H9 (cell line): ENCODE results near the gene RNF103. TPM values are rescaled to one million over a fixed set of nuclear protein-coding genes. Genes with fewer than 3 reads are reported as not detected.

Experiments
- DNase-seq: peaks from one replicate; pipeline ENCODE4 v3.0.0-alpha.2; 2017
- H2AFZ ChIP-seq: one replicate; pipeline ENCODE4 v1.6.1; 2013; ENCODE audit warnings: mild to moderate bottlenecking, low read length, control low read depth, moderate library complexity
- H2AK5ac ChIP-seq: 2 replicates; pipeline ENCODE4 v1.6.1; 2013; ENCODE audit warnings: low read length, control low read depth, mixed read lengths; ENCODE audit not compliant: insufficient read length
- H2BK120ac ChIP-seq: one replicate; pipeline ENCODE4 v1.6.1; 2013; ENCODE audit warnings: low read depth, mild to moderate bottlenecking, low read length, control low read depth, inconsistent platforms; ENCODE audit not compliant: poor library complexity, severe bottlenecking
- H2BK12ac ChIP-seq: 2 replicates; pipeline ENCODE4 v1.6.1; 2013; ENCODE audit warnings: low read length, control low read depth, mixed read lengths, low read depth; ENCODE audit not compliant: insufficient read length
- H2BK15ac ChIP-seq: 2 replicates; pipeline ENCODE4 v1.6.1; 2013; ENCODE audit warnings: low read depth, low read length, control low read depth
- H2BK20ac ChIP-seq: one replicate; pipeline ENCODE4 v1.6.1; 2013; ENCODE audit warnings: low read depth, mild to moderate bottlenecking, low read length, control low read depth, inconsistent platforms; ENCODE audit not compliant: poor library complexity, severe bottlenecking
- H2BK5ac ChIP-seq: 2 replicates; pipeline ENCODE4 v1.6.1; 2013; ENCODE audit warnings: low read length, control low read depth, mixed read lengths; ENCODE audit not compliant: insufficient read length
- H3K14ac ChIP-seq: 2 replicates; pipeline ENCODE4 v1.6.1; 2013; ENCODE audit warnings: low read length, control low read depth; ENCODE audit not compliant: insufficient read depth
- H3K18ac ChIP-seq: 2 replicates; pipeline ENCODE4 v1.6.1; 2013; ENCODE audit warnings: low read depth, mild to moderate bottlenecking, mixed read lengths, low read length, control low read depth; ENCODE audit not compliant: insufficient read length
- H3K23ac ChIP-seq: 2 replicates; pipeline ENCODE4 v1.6.1; 2013; ENCODE audit warnings: low read length, control low read depth, mixed read lengths, low read depth; ENCODE audit not compliant: insufficient read length
- H3K23me2 ChIP-seq: 2 replicates; pipeline ENCODE4 v1.6.1; 2013; ENCODE audit warnings: low read depth, mild to moderate bottlenecking, mixed read lengths, low read length, control low read depth; ENCODE audit not compliant: insufficient read length, poor library complexity, severe bottlenecking
- H3K27ac ChIP-seq: 2 replicates; pipeline ENCODE4 v1.5.1; 2013; ENCODE audit warnings: low read length, control low read depth, mixed read lengths, low read depth; ENCODE audit not compliant: insufficient read length
- H3K27me3 ChIP-seq: 2 replicates; pipeline ENCODE4 v1.6.1; 2013; ENCODE audit warnings: low read length, control low read depth, inconsistent platforms; ENCODE audit not compliant: insufficient read depth
- H3K4ac ChIP-seq: 2 replicates; pipeline ENCODE4 v1.6.1; 2013; ENCODE audit warnings: low read depth, mild to moderate bottlenecking, control low read depth, inconsistent platforms, low read length, moderate library complexity
- H3K4me1 ChIP-seq: 2 replicates; pipeline ENCODE4 v1.6.1; 2013; ENCODE audit warnings: low read length, control low read depth, inconsistent platforms; ENCODE audit not compliant: insufficient read depth
- H3K4me2 ChIP-seq: 2 replicates; pipeline ENCODE4 v1.6.1; 2013; ENCODE audit warnings: low read length, control low read depth, mixed read lengths; ENCODE audit not compliant: insufficient read length, insufficient read depth
- H3K56ac ChIP-seq: 2 replicates; pipeline ENCODE4 v1.6.1; 2013; ENCODE audit warnings: low read depth, mild to moderate bottlenecking, mixed read lengths, low read length, control low read depth; ENCODE audit not compliant: insufficient read length
- H3K79me1 ChIP-seq: 2 replicates; pipeline ENCODE4 v1.6.1; 2013; ENCODE audit warnings: low read depth, mild to moderate bottlenecking, moderate library complexity, low read length, control low read depth, inconsistent platforms; ENCODE audit not compliant: insufficient read depth, poor library complexity, severe bottlenecking
- H3K79me2 ChIP-seq: 2 replicates; pipeline ENCODE4 v1.6.1; 2013; ENCODE audit warnings: low read length, control low read depth, inconsistent platforms; ENCODE audit not compliant: insufficient read depth
- H3K9ac ChIP-seq: 2 replicates; pipeline ENCODE4 v1.6.1; 2013; ENCODE audit warnings: low read length, control low read depth, mixed read lengths; ENCODE audit not compliant: insufficient read length; ENCODE audit errors: extremely low read depth
- H3K9me3 ChIP-seq: one replicate; pipeline ENCODE4 v1.6.1; 2013; ENCODE audit warnings: low read depth, low read length, inconsistent platforms; ENCODE audit not compliant: control insufficient read depth
- H3T11ph ChIP-seq: one replicate; pipeline ENCODE4 v1.6.1; 2013; ENCODE audit warnings: mild to moderate bottlenecking, low read length, control low read depth, inconsistent platforms
- H4K20me1 ChIP-seq: one replicate; pipeline ENCODE4 v1.6.1; 2013; ENCODE audit not compliant: control insufficient read depth, insufficient read length, insufficient read depth
- H4K5ac ChIP-seq: 2 replicates; pipeline ENCODE4 v1.6.1; 2013; ENCODE audit warnings: low read depth, mild to moderate bottlenecking, mixed read lengths, low read length, control low read depth; ENCODE audit not compliant: insufficient read length
- H4K8ac ChIP-seq: replicated peaks from 2 replicates; pipeline ENCODE4 v1.6.1; 2013; ENCODE audit warnings: low read length, control low read depth, mixed read lengths, low read depth; ENCODE audit not compliant: insufficient read length
- H4K91ac ChIP-seq: 2 replicates; pipeline ENCODE4 v1.6.1; 2013; ENCODE audit warnings: low read depth, mild to moderate bottlenecking, moderate library complexity, mixed read lengths, low read length, control low read depth; ENCODE audit not compliant: insufficient read length
- H3K27ac Mint-ChIP-seq, 3 experiments: 2 replicates in 2 of 3; 3 replicates in 1 of 3; pipeline ENCODE4 v1.8.0; 2020 to 2021; ENCODE audit warnings: mixed read lengths in 3 of 3, mild to moderate bottlenecking in 1 of 3, moderate library complexity in 1 of 3
- H3K27me3 Mint-ChIP-seq: 2 replicates; pipeline ENCODE4 v1.8.0; 2021; ENCODE audit warnings: low read depth, mild to moderate bottlenecking, moderate library complexity, mixed read lengths
- H3K36me3 Mint-ChIP-seq, 3 experiments: 2 replicates in 2 of 3; 3 replicates in 1 of 3; pipeline ENCODE4 v1.8.0; 2020 to 2021; ENCODE audit warnings: low read depth in 3 of 3, mixed read lengths in 3 of 3; ENCODE audit not compliant: insufficient read depth in 1 of 3
- H3K4me1 Mint-ChIP-seq, 2 experiments: 2 replicates each; pipeline ENCODE4 v1.8.0; 2020; ENCODE audit warnings: mixed read lengths in 2 of 2
- H3K4me3 Mint-ChIP-seq, 2 experiments: 2 replicates in 1 of 2; 3 replicates in 1 of 2; pipeline ENCODE4 v1.8.0; 2020 to 2021; ENCODE audit warnings: mild to moderate bottlenecking in 2 of 2, mixed read lengths in 2 of 2, moderate library complexity in 1 of 2
- H3K9me3 Mint-ChIP-seq, 2 experiments: 2 replicates in 1 of 2; 3 replicates in 1 of 2; pipeline ENCODE4 v1.8.0; 2020; ENCODE audit warnings: mild to moderate bottlenecking in 2 of 2, mixed read lengths in 2 of 2, moderate library complexity in 1 of 2
- WGBS: extraction: QIAGEN DNeasy Blood & Tissue Kit; methylation state at CpG from one replicate; pipeline ENCODE4 v1.1.7; 2013; ENCODE audit warnings: missing lambda C conversion rate, low lambda C conversion rate, mixed read lengths; ENCODE audit not compliant: insufficient read length; ENCODE audit errors: extremely low coverage; 5-methylcytosine and 5-hydroxymethylcytosine counted together
- total RNA-seq: library from RNA; stranded (reverse); gene quantifications from 2 replicates; pipeline ENCODE4 v1.2.1, GENCODE V29; 2021
- TF ChIP-seq, protein P1 (sequence below): fragments of 200-600 bp; sonication (generic); conservative IDR thresholded peaks from 3 replicates; pipeline ENCODE4 v1.8.0; 2021; ENCODE audit warnings: antibody characterized with exemption, mild to moderate bottlenecking

Gene RNF103
- total RNA-seq, 1 experiment from 2014 or later = 7.1 TPM

DNA sequence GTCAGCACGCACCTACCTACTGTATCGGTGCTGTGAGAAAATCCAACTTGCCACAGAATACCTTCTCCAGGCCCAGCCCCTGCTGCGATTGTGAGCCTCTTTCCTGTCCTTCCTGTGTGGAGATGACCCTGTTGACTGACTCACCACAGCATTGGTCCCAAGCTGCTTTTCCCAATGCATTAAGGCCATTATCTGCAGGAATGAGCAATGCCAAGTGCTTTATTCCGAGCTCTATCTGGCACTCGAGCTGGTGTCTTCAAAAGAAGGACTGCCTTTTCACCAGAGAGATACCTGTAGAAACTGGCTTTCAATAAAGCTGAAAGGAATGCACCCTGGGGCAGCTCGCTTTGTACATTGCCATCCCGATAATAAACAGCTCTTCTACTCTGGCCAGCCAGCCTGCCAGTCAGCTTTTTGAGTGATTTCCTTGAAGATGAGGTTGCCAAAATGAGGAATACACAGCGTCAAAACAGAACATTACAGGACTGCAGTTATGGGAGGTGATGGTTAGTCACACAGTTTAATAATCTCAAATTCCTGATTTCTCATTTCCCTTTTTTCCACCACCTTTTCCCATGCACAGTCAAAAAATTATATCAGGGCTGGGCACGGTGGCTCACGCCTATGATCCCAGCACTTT, 8.3 kb upstream of the RNF103 start:
- Mint-ChIP-seq H3K27ac (no peak overlapping the region), H3K9me3 (no peaks in the 10 kb centered on the region), H3K4me1 (peaks cover 10 to 18% of the 10 kb centered on the region in 2 experiments), H3K27me3 (peaks cover 4% of the 10 kb centered on the region), H3K36me3 (no peaks in the 10 kb centered on the region), H3K4me3 (no peak overlapping the region)
- no peak overlapping the region for H2AK5ac ChIP-seq
- no peak overlapping the region for H3K14ac ChIP-seq
- no peak overlapping the region for H3K18ac ChIP-seq
- H4K5ac ChIP-seq = no peak overlapping the region
- no peak overlapping the region for H3K56ac ChIP-seq
- no peak overlapping the region for H3K4ac ChIP-seq
- no peak for DNase-seq
- H2AFZ ChIP-seq = no peak overlapping the region
- no peak overlapping the region for H3T11ph ChIP-seq
- H4K91ac ChIP-seq = no peak overlapping the region
- no peaks in the 10 kb centered on the region for H3K27me3 ChIP-seq
- no peak overlapping the region for H2BK5ac ChIP-seq
- no CpG with 5 or more reads among the region's 10 CpGs for WGBS
- H3K4me1 ChIP-seq = no peaks in the 10 kb centered on the region
- no peak overlapping the region for H2BK20ac ChIP-seq
- H2BK12ac ChIP-seq = no peak overlapping the region
- peak overlapping the region; percentile 95 for H4K8ac ChIP-seq
- no peak overlapping the region for H3K23ac ChIP-seq
- H3K4me2 ChIP-seq = no peak overlapping the region
- no peak overlapping the region for H2BK15ac ChIP-seq
- H3K9me3 ChIP-seq = no peaks in the 10 kb centered on the region
- no peaks in the 10 kb centered on the region for H3K23me2 ChIP-seq
- H2BK120ac ChIP-seq = no peak overlapping the region
- H3K27ac ChIP-seq = no peak overlapping the region
- H4K20me1 ChIP-seq = no peaks in the 10 kb centered on the region
- no peak overlapping the region for H3K9ac ChIP-seq
- H3K79me1 ChIP-seq = no peaks in the 10 kb centered on the region
- TF ChIP-seq, protein P1, sequence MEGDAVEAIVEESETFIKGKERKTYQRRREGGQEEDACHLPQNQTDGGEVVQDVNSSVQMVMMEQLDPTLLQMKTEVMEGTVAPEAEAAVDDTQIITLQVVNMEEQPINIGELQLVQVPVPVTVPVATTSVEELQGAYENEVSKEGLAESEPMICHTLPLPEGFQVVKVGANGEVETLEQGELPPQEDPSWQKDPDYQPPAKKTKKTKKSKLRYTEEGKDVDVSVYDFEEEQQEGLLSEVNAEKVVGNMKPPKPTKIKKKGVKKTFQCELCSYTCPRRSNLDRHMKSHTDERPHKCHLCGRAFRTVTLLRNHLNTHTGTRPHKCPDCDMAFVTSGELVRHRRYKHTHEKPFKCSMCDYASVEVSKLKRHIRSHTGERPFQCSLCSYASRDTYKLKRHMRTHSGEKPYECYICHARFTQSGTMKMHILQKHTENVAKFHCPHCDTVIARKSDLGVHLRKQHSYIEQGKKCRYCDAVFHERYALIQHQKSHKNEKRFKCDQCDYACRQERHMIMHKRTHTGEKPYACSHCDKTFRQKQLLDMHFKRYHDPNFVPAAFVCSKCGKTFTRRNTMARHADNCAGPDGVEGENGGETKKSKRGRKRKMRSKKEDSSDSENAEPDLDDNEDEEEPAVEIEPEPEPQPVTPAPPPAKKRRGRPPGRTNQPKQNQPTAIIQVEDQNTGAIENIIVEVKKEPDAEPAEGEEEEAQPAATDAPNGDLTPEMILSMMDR = no peak
- no peaks in the 10 kb centered on the region for H3K79me2 ChIP-seq
